Tibial artery (tissue), 4 donors: ENCODE results near the gene CHIC1.
"Not testable (repeated sequence)": the region's sequence is repeated elsewhere in the genome, so short reads cannot be mapped to it uniquely, and the experiment has no call there.

Experiments
- DNase-seq, 2 donors: peaks; one replicate each; pipeline ENCODE4 v3.0.0-alpha.2; 2019
- H3K27ac ChIP-seq, 2 donors: fragments of 200-600 bp; sonication (generic) in 1 of 2; 1 replicate in 1 of 2; 2 replicates in 1 of 2; pipeline ENCODE4 v1.5.1; 2018 to 2019; ENCODE audit warnings: mild to moderate bottlenecking in 1 of 2
- H3K27me3 ChIP-seq, 2 donors: fragments of 200-600 bp; sonication (generic) in 1 of 2; one replicate each; pipeline versions ENCODE4 v1.5.1 to v1.6.0; 2016 to 2019
- H3K36me3 ChIP-seq, 3 donors: fragments of 200-600 bp; sonication (generic) in 2 of 3; one replicate each; pipeline ENCODE4 v1.5.1; 2016 to 2019; ENCODE audit warnings: mild to moderate bottlenecking in 2 of 3
- H3K4me1 ChIP-seq, 4 donors: fragments of 200-600 bp; sonication (generic) in 2 of 4; 1 replicate in 3 of 4; 2 replicates in 1 of 4; pipeline ENCODE4 v1.5.1; 2016 to 2019
- H3K4me3 ChIP-seq, 2 donors: fragments of 200-600 bp; sonication (generic) in 1 of 2; 1 replicate in 1 of 2; 2 replicates in 1 of 2; pipeline ENCODE4 v1.5.1; 2018 to 2019; ENCODE audit warnings: mild to moderate bottlenecking in 2 of 2
- H3K9me3 ChIP-seq, 3 donors: fragments of 200-600 bp; sonication (generic) in 1 of 3; one replicate each; pipeline ENCODE4 v1.5.1; 2016 to 2019
- intact Hi-C: fragments of 100-400 bp; cut with DNase I; formaldehyde crosslinking; loops from one replicate; pipeline ENCODE4 v1.15.0; 2023; ENCODE audit warnings: low total_unique reads
- TF ChIP-seq, protein P1 (sequence below), 2 experiments: fragments of 200-600 bp in 1 of 2; fragments of 450-650 bp in 1 of 2; IDR thresholded peaks; one replicate each; pipeline ENCODE4 v1.5.1; 2017 to 2019; ENCODE audit warnings: antibody characterized with exemption in 2 of 2, mild to moderate bottlenecking in 1 of 2, moderate library complexity in 1 of 2

The CHIC1 gene

GRCh38 chrX:73561801-73562200 lies 1.2 kb upstream of the CHIC1 start:
- TF ChIP-seq, protein P1, sequence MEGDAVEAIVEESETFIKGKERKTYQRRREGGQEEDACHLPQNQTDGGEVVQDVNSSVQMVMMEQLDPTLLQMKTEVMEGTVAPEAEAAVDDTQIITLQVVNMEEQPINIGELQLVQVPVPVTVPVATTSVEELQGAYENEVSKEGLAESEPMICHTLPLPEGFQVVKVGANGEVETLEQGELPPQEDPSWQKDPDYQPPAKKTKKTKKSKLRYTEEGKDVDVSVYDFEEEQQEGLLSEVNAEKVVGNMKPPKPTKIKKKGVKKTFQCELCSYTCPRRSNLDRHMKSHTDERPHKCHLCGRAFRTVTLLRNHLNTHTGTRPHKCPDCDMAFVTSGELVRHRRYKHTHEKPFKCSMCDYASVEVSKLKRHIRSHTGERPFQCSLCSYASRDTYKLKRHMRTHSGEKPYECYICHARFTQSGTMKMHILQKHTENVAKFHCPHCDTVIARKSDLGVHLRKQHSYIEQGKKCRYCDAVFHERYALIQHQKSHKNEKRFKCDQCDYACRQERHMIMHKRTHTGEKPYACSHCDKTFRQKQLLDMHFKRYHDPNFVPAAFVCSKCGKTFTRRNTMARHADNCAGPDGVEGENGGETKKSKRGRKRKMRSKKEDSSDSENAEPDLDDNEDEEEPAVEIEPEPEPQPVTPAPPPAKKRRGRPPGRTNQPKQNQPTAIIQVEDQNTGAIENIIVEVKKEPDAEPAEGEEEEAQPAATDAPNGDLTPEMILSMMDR (IDR thresholded peaks at IDR 0.05), result no peak
- H3K9me3 ChIP-seq, result no peaks in the 10 kb centered on the region
- intact Hi-C loops, result no loop called here
- H3K27ac ChIP-seq, result peak overlapping the region in 1 of 2 donors; percentile 92
- no peak overlapping the region for H3K4me3 ChIP-seq
- no peak for DNase-seq
- peaks cover 0 to 4% (median 0%) of the 10 kb centered on the region in 4 donors for H3K4me1 ChIP-seq
- H3K27me3 ChIP-seq, result no peaks in the 10 kb centered on the region
- H3K36me3 ChIP-seq, result no peaks in the 10 kb centered on the region

- peak overlapping the region; percentile 87 to 92 for H3K27ac ChIP-seq
- TF ChIP-seq, protein P1 (IDR thresholded peaks at IDR 0.05), result no peak
- no peaks in the 10 kb centered on the region for H3K27me3 ChIP-seq
- intact Hi-C loops, result no loop called here
- no peaks in the 10 kb centered on the region for H3K36me3 ChIP-seq
- no peak for DNase-seq
- peak overlapping the region; percentile 69 to 72 for H3K4me3 ChIP-seq
- H3K9me3 ChIP-seq, result no peaks in the 10 kb centered on the region
- peaks cover 0 to 4% (median 0%) of the 10 kb centered on the region in 4 donors for H3K4me1 ChIP-seq
Observed at GRCh38 chrX:73562458-73562857, 539 bp upstream of the CHIC1 start.

GRCh38 chrX:73563738-73564068 lies 706 bp downstream of the CHIC1 start:
- H3K27ac ChIP-seq, result peak overlapping the region; percentile 87 to 92
- no peak for DNase-seq
- H3K9me3 ChIP-seq, result no peaks in the 10 kb centered on the region
- H3K4me1 ChIP-seq, result peaks cover 0 to 4% (median 0%) of the 10 kb centered on the region in 4 donors
- intact Hi-C loops, result no loop called here
- H3K4me3 ChIP-seq, result peak overlapping the region; percentile 69 to 72
- TF ChIP-seq, protein P1 (IDR thresholded peaks at IDR 0.05), result no peak
- H3K27me3 ChIP-seq, result no peaks in the 10 kb centered on the region
- H3K36me3 ChIP-seq, result no peaks in the 10 kb centered on the region

GRCh38 chrX:73577361-73577760 lies 14.4 kb downstream of the CHIC1 start:
- no peaks in the 10 kb centered on the region for H3K36me3 ChIP-seq
- H3K4me1 ChIP-seq, result no peaks in the 10 kb centered on the region
- TF ChIP-seq, protein P1 (IDR thresholded peaks at IDR 0.05), result no peak
- no peaks in the 10 kb centered on the region for H3K27me3 ChIP-seq
- peaks cover 0 to 5% (median 4%) of the 10 kb centered on the region in 3 donors for H3K9me3 ChIP-seq
- no peak overlapping the region for H3K27ac ChIP-seq
- DNase-seq, result no peak
- no peak overlapping the region for H3K4me3 ChIP-seq
- intact Hi-C loops, result no loop called here

DNA sequence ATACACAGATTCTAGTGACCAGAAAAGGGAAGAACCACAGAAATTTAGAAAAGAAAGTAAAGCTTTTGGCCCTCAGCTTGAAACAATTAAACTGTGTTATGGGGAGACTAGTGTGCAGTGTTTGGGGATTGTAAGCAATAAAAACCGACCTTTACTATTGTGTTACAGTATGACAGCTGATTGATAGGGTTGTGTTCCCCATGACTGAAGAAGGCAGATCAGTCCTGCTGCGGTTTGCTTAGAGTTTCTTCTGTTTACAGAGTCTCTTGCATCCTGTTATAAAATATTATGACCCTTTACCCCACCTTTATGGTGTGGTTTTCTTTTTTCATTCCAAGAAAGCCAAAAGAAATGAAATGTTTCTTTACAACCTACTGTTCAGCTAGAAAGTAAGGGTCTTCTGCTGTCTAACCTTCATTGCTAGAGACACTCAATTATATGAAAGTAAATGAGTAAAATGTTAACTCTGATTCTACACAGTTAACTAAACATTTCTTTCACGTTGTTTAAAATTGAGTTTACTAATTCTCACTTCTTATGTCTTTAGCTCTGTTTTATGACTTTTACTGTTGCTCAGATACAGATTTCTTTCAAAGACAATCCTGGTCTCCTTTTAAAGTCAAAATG lies 18.1 kb downstream of the CHIC1 start:
- no peaks in the 10 kb centered on the region for H3K36me3 ChIP-seq
- no peaks in the 10 kb centered on the region for H3K9me3 ChIP-seq
- intact Hi-C loops, result no loop called here
- H3K4me1 ChIP-seq, result no peaks in the 10 kb centered on the region
- no peak for DNase-seq
- no peak overlapping the region for H3K4me3 ChIP-seq
- no peaks in the 10 kb centered on the region for H3K27me3 ChIP-seq
- TF ChIP-seq, protein P1 (IDR thresholded peaks at IDR 0.05), result no peak
- no peak overlapping the region for H3K27ac ChIP-seq

DNA sequence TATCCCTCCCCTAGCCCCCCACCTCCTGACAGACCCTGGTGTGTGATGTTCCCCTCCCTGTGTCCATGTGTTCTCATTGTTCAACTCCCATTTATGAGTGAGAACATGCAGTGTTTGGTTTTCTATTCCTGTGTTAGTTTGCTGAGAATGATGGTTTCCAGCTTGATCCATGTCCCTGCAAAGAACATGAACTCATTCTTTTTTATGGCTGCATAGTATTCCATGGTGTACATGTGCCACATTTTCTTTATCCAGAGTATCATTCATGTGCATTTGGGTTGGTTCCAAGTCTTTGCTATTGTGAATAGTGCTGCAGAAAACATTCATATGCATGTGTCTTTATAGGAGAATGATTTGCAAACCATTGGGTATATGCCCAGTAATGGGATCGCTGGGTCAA lies 34.8 kb downstream of the CHIC1 start:
- H3K9me3 ChIP-seq, H3K4me1 ChIP-seq, intact Hi-C loops, DNase-seq, H3K27me3 ChIP-seq, H3K27ac ChIP-seq, H3K4me3 ChIP-seq, H3K36me3 ChIP-seq: not testable (repeated sequence)
